GM12878 (cell line): Measurements from ENCODE around the gene DNAAF5. TPM values are rescaled to one million over a fixed set of nuclear protein-coding genes. Genes with fewer than 3 reads are reported as not detected.

Experiments used
- ATAC-seq: fragments of 200-7000 bp; cut with Tn5 transposase; 3 replicates; pipeline ENCODE4 v1.9.1; 2020; ENCODE audit warnings: mild to moderate bottlenecking, moderate library complexity
- BruUV-seq: library from RNA; stranded (reverse); fragments of 400-500 nt; replicated peaks from 2 replicates; lab custom pipeline; 2021; lab: Mats Ljungman, UMichigan
- CTCF ChIA-PET: fragments of 300-600 bp; sonication (Branson Sonifier 250); formaldehyde crosslinking; extraction: SDS; loops from one replicate; lab custom pipeline; 2021; ENCODE audit warnings: inconsistent platforms; lab: Yijun Ruan, JAX
- POLR2A ChIA-PET: fragments of 350-600 bp; formaldehyde crosslinking; extraction: SDS; loops from one replicate; lab custom pipeline; 2021; ENCODE audit warnings: inconsistent platforms; lab: Charles Lee
- RAD21 ChIA-PET: fragments of 300-600 bp; sonication (Branson Sonifier 250); formaldehyde crosslinking; loops from one replicate; lab custom pipeline; 2023; ENCODE audit warnings: antibody characterized with exemption; ENCODE audit not compliant: unreplicated experiment; lab: Charles Lee
- SMC1A ChIA-PET: fragments of 300-600 bp; sonication (Branson Sonifier 250); formaldehyde crosslinking; loops from one replicate; lab custom pipeline; 2023; ENCODE audit not compliant: unreplicated experiment, uncharacterized antibody; lab: Charles Lee
- DNase-seq: peaks from one replicate; pipeline ENCODE4 v3.0.0-alpha.2; 2011; ENCODE audit warnings: low read depth, low spot score
- FAIRE-seq: peaks from 3 replicates; lab custom pipeline; 2011; peaks lifted over from hg19 to GRCh38; lab: Jason Lieb, UNC
- H2AFZ ChIP-seq: 2 replicates; pipeline ENCODE4 v1.6.0; 2011; ENCODE audit warnings: low read depth, low read length, control low read depth; ENCODE audit not compliant: control insufficient read depth
- H3K27ac ChIP-seq: 2 replicates; pipeline ENCODE4 v1.5.1; 2011; ENCODE audit warnings: control low read depth; ENCODE audit not compliant: control insufficient read depth, insufficient read depth
- H3K27me3 ChIP-seq, 2 experiments: replicated peaks in 1 of 2; 2 replicates each; pipeline versions ENCODE4 v1.6.0 to v1.6.1; 2011; ENCODE audit warnings: low read length in 1 of 2; ENCODE audit not compliant: control insufficient read depth in 2 of 2, insufficient read depth in 2 of 2
- H3K36me3 ChIP-seq, 2 experiments: 2 replicates each; pipeline ENCODE4 v1.5.1; 2011; ENCODE audit warnings: low read length in 1 of 2; ENCODE audit not compliant: control insufficient read depth in 2 of 2, insufficient read depth in 2 of 2
- H3K4me1 ChIP-seq: 2 replicates; pipeline ENCODE4 v1.6.1; 2011; ENCODE audit warnings: mild to moderate bottlenecking, low read length, moderate library complexity, mixed read lengths; ENCODE audit not compliant: control insufficient read depth, insufficient read depth
- H3K4me2 ChIP-seq: 2 replicates; pipeline ENCODE4 v1.6.0; 2011; ENCODE audit warnings: control low read depth; ENCODE audit not compliant: control insufficient read depth, insufficient read depth
- H3K4me3 ChIP-seq: fragments of 200-600 bp; sonication (generic); 2 replicates; pipeline ENCODE4 v1.5.1; 2016
- H3K79me2 ChIP-seq: 2 replicates; pipeline ENCODE4 v1.6.0; 2011; ENCODE audit warnings: low read length; ENCODE audit not compliant: control insufficient read depth, insufficient read depth
- H3K9ac ChIP-seq: 2 replicates; pipeline ENCODE4 v1.8.0; 2011; ENCODE audit warnings: low read length, control low read depth, mixed read lengths; ENCODE audit not compliant: control insufficient read depth, insufficient read depth
- H3K9me3 ChIP-seq: replicated peaks from 3 replicates; pipeline ENCODE4 v1.5.1; 2011; ENCODE audit warnings: mild to moderate bottlenecking, low read length; ENCODE audit not compliant: control insufficient read depth, insufficient read depth
- H4K20me1 ChIP-seq: 2 replicates; pipeline ENCODE4 v1.6.0; 2011; ENCODE audit not compliant: control insufficient read depth, insufficient read depth
- CBFB ChIP-seq: IDR thresholded peaks from 2 replicates; pipeline ENCODE4 v1.6.1; 2016; ENCODE audit warnings: antibody characterized with exemption, low read depth
- CHD4 ChIP-seq: fragments of 200-600 bp; sonication (generic); IDR thresholded peaks from 2 replicates; pipeline ENCODE4 v1.6.1; 2016; ENCODE audit warnings: mild to moderate bottlenecking
- E2F8 ChIP-seq: fragments of 450-650 bp; IDR thresholded peaks from 2 replicates; pipeline ENCODE4 v1.6.1; 2018; ENCODE audit warnings: mild to moderate bottlenecking, low read depth, moderate library complexity; ENCODE audit not compliant: partially characterized antibody
- EGR1 ChIP-seq, 2 experiments: IDR thresholded peaks; 1 replicate in 1 of 2; 2 replicates in 1 of 2; pipeline ENCODE4 v1.6.1; 2011 to 2012; ENCODE audit warnings: low read depth in 2 of 2, low read length in 2 of 2, borderline replicate concordance in 1 of 2, mild to moderate bottlenecking in 1 of 2, moderate library complexity in 1 of 2
- EP300 ChIP-seq, 2 experiments: fragments of 150-350 bp in 1 of 2; IDR thresholded peaks; 2 replicates each; pipeline ENCODE4 v1.6.1; 2011 to 2012; ENCODE audit warnings: low read depth in 2 of 2, low read length in 2 of 2, borderline replicate concordance in 1 of 2, improper control_type of control experiment in 1 of 2, inconsistent platforms in 1 of 2; ENCODE audit not compliant: control insufficient read depth in 1 of 2
- FOXM1 ChIP-seq: IDR thresholded peaks from 2 replicates; pipeline ENCODE4 v1.6.1; 2012; ENCODE audit warnings: low read depth, mild to moderate bottlenecking, inconsistent platforms, low read length, moderate library complexity
- GABPA ChIP-seq: IDR thresholded peaks from 2 replicates; pipeline ENCODE4 v1.6.1; 2014; ENCODE audit warnings: antibody characterized with exemption, low read depth, mild to moderate bottlenecking, inconsistent platforms
- IRF5 ChIP-seq: fragments of 450-650 bp; IDR thresholded peaks from 2 replicates; pipeline ENCODE4 v1.6.1; 2017; ENCODE audit warnings: borderline replicate concordance
- MEF2A ChIP-seq: IDR thresholded peaks from 2 replicates; pipeline ENCODE4 v1.6.1; 2011; ENCODE audit warnings: low read depth, mild to moderate bottlenecking, low read length, moderate library complexity; ENCODE audit not compliant: insufficient read depth
- NKRF ChIP-seq: fragments of 450-650 bp; conservative IDR thresholded peaks from 2 replicates; pipeline ENCODE4 v1.6.1; 2017; ENCODE audit warnings: mild to moderate bottlenecking, moderate library complexity
- POLR2A ChIP-seq: IDR thresholded peaks from 2 replicates; pipeline ENCODE4 v1.6.1; 2011; ENCODE audit warnings: low read depth, mild to moderate bottlenecking, low read length
- RELB ChIP-seq: fragments of 450-650 bp; IDR thresholded peaks from 2 replicates; pipeline ENCODE4 v1.6.1; 2017; ENCODE audit warnings: low read depth, mild to moderate bottlenecking, moderate library complexity
- TAF1 ChIP-seq: IDR thresholded peaks from 2 replicates; pipeline ENCODE4 v1.6.1; 2011; ENCODE audit warnings: mild to moderate bottlenecking, low read depth, low read length, borderline replicate concordance
- ZNF217 ChIP-seq: fragments of 450-650 bp; IDR thresholded peaks from 2 replicates; pipeline ENCODE4 v1.6.1; 2017; ENCODE audit warnings: antibody characterized with exemption, mild to moderate bottlenecking
- ZNF274 ChIP-seq: IDR thresholded peaks from one replicate; pipeline ENCODE4 v1.8.0; 2011; ENCODE audit not compliant: insufficient read length, insufficient read depth
- ZNF622 ChIP-seq: fragments of 450-650 bp; IDR thresholded peaks from 2 replicates; pipeline ENCODE4 v1.6.1; 2017; ENCODE audit warnings: mild to moderate bottlenecking, inconsistent platforms
- WGBS: methylation state at CpG from one replicate; pipeline ENCODE4 v1.1.6; 2016; ENCODE audit warnings: low lambda C conversion rate; ENCODE audit not compliant: insufficient replicate concordance, insufficient coverage; ENCODE audit errors: missing lambda C conversion rate; 5-methylcytosine and 5-hydroxymethylcytosine counted together
- in situ Hi-C: fragments of 300-500 bp; cut with MboI; formaldehyde crosslinking; loops from 9 replicates; pipeline ENCODE4 v1.14.3; 2018; ENCODE audit warnings: mixed read lengths
- intact Hi-C: fragments of 100-400 bp; cut with micrococcal nuclease; formaldehyde crosslinking; loops from one replicate; pipeline ENCODE4 v1.14.2; 2022; ENCODE audit not compliant: unreplicated experiment
- polyA plus RNA-seq, 11 experiments: library from polyadenylated mRNA; depleted of rRNA in 4 of 11; unstranded in 6 of 11; stranded (reverse) in 5 of 11; fragments of >200 nt; fragmentation: Nextera tagmentation in 4 of 11; fragmentation: Illumina TruSeq in 1 of 11; extraction: Ambion mirVana in 4 of 11; extraction: Trizol in 1 of 11; gene quantifications; 1 replicate in 1 of 11; 2 replicates in 10 of 11; pipeline versions ENCODE4 v1.2.1 to v1.2.3, GENCODE V29; 2011 to 2016; ENCODE audit warnings: inconsistent platforms in 2 of 11, missing spikeins in 2 of 11, low read depth in 1 of 11
- total RNA-seq, 4 experiments: library from RNA; depleted of rRNA in 3 of 4; stranded (reverse); fragments of >200 nt in 3 of 4; fragmentation: Illumina TruSeq in 1 of 4; extraction: Trizol in 1 of 4; gene quantifications; 2 replicates each; pipeline versions ENCODE4 v1.2.1 to v1.2.3, GENCODE V29; 2013 to 2021

Gene DNAAF5
- total and polyA plus RNA-seq, 10 of the 15 experiments (the other 5 are each of a cell fraction or from before 2014, with no cell fraction given), result 1.8 to 38.3 (median 9.2) TPM

- POLR2A ChIA-PET, result no interaction called here
Observed at GRCh38 chr7:762885-763284, 36.4 kb downstream of the DNAAF5 start.

More at GRCh38 chr7:762885-763284, 36.4 kb downstream of the DNAAF5 start:
- FAIRE-seq (no peak), DNase-seq (no peak), ATAC-seq (no peak)
- CTCF ChIA-PET, result no interaction called here
- in situ Hi-C loops (no loop called here), intact Hi-C loops (no loop called here)
- no TSS peak for BruUV-seq
- Histone ChIP-seq H3K36me3 (peaks cover 9 to 24% of the 10 kb centered on the region in 2 experiments; a peak in 3 of 4 replicates), H3K4me3 (no peak overlapping the region), H3K4me2 (no peak overlapping the region), H3K79me2 (no peaks in the 10 kb centered on the region), H3K9me3 (no peaks in the 10 kb centered on the region), H3K27me3 (no peaks in the 10 kb centered on the region), H2AFZ (no peak overlapping the region), H3K4me1 (no peaks in the 10 kb centered on the region), H3K9ac (no peak overlapping the region), H4K20me1 (no peaks in the 10 kb centered on the region), H3K27ac (no peak overlapping the region)
- WGBS, result 83% methylated on average over 4 of the region's 5 CpGs
- SMC1A ChIA-PET, result no interaction called here
- RAD21 ChIA-PET, result no interaction called here
- TF ChIP-seq MEF2A, result no peak
- no peak for TF ChIP-seq E2F8
- no peak for TF ChIP-seq ZNF217
- no peak for TF ChIP-seq TAF1
- TF ChIP-seq ZNF274, result no peak
- no peak for TF ChIP-seq EP300 (IDR thresholded peaks at IDR 0.05; ENCODE audit: borderline replicate concordance in 1 of 2, control insufficient read depth in 1 of 2, low read depth in 2 of 2, low read length in 2 of 2)
- TF ChIP-seq IRF5, result no peak
- TF ChIP-seq RELB, result no peak
- no peak for TF ChIP-seq FOXM1
- TF ChIP-seq ZNF622, result no peak
- TF ChIP-seq EGR1 (IDR thresholded peaks at IDR 0.05; ENCODE audit: borderline replicate concordance in 1 of 2, low read depth in 2 of 2, low read length in 2 of 2), result no peak
- TF ChIP-seq GABPA, result no peak
- no peak for TF ChIP-seq POLR2A
- no peak for TF ChIP-seq NKRF
- no peak for TF ChIP-seq CBFB
- no peak for TF ChIP-seq CHD4
